COR-L47 (cell line): Measurements from ENCODE around the gene IL4I1.

Experiments used
- DNase-seq: peaks from one replicate; lab custom pipeline; 2025; lab: John Stamatoyannopoulos, UW

Gene IL4I1

GRCh38 chr19:49850221-49850486 lies 46.5 kb downstream of the IL4I1 start:
- DNase-seq, result no peak

- no peak for DNase-seq
Measured at GRCh38 chr19:49849433-49850220, 47.1 kb downstream of the IL4I1 start.

GRCh38 chr19:49848938-49849337 lies 47.7 kb downstream of the IL4I1 start:
- DNase-seq, result no peak

- no peak for DNase-seq
Measured at GRCh38 chr19:49847731-49848696, 48.7 kb downstream of the IL4I1 start.

GRCh38 chr19:49846408-49846807 lies 50.3 kb downstream of the IL4I1 start:
- DNase-seq, result no peak

GRCh38 chr19:49845414-49845813 lies 51.3 kb downstream of the IL4I1 start:
- no peak for DNase-seq

GRCh38 chr19:49844138-49845095 lies 52.3 kb downstream of the IL4I1 start:
- no peak for DNase-seq

GRCh38 chr19:49843265-49843664 lies 53.4 kb downstream of the IL4I1 start:
- no peak for DNase-seq

- no peak for DNase-seq
Measured at GRCh38 chr19:49840736-49841249, 55.9 kb downstream of the IL4I1 start.

GRCh38 chr19:49840321-49840720 lies 56.4 kb downstream of the IL4I1 start:
- no peak for DNase-seq

- no peak for DNase-seq
Measured at GRCh38 chr19:49839713-49840112, 57.0 kb downstream of the IL4I1 start.
